HCT116 (cell line): ENCODE results near the gene MAP4K4. TPM values are rescaled to one million over a fixed set of nuclear protein-coding genes. Genes with fewer than 3 reads are reported as not detected.

Source experiments
- ATAC-seq: fragments of 200-7000 bp; cut with Tn5 transposase; 2 replicates; pipeline ENCODE4 v1.9.1; 2020; ENCODE audit warnings: mild to moderate bottlenecking, moderate library complexity
- BruUV-seq: library from RNA; stranded (reverse); fragments of 400-500 nt; replicated peaks from 2 replicates; lab custom pipeline; 2021; lab: Mats Ljungman, UMichigan
- CTCF ChIA-PET: fragments of 300-600 bp; sonication (Branson Sonifier 250); formaldehyde crosslinking; loops from one replicate; lab custom pipeline; 2021; ENCODE audit warnings: antibody characterized with exemption; lab: Charles Lee
- POLR2A ChIA-PET: fragments of 300-600, 350-600 bp; sonication (Branson Sonifier 250); formaldehyde crosslinking; loops from one replicate; lab custom pipeline; 2021; ENCODE audit warnings: antibody characterized with exemption; lab: Charles Lee
- RAD21 ChIA-PET, 2 experiments: fragments of 300-600 bp; sonication (Branson Sonifier 250); formaldehyde crosslinking; loops; one replicate each; lab custom pipeline; 2023; ENCODE audit warnings: low total read pairs in 2 of 2; ENCODE audit not compliant: uncharacterized antibody in 2 of 2, unreplicated experiment in 2 of 2, low non-redundant PET in 1 of 2; lab: Charles Lee
- DNase-seq: peaks from one replicate; pipeline ENCODE4 v3.0.0-alpha.2; 2010; ENCODE audit warnings: low read depth, low spot score
- H2AFZ ChIP-seq: fragments of 200-600 bp; shearing (Covaris generic), sonication (generic); 2 replicates; pipeline ENCODE4 v1.6.1; 2017; ENCODE audit warnings: low read depth, mixed run types, mixed read lengths, antibody characterized with exemption, low read length; ENCODE audit not compliant: poor library complexity, severe bottlenecking
- H3K27ac ChIP-seq: 2 replicates; pipeline ENCODE4 v1.5.1; 2012; ENCODE audit warnings: low read depth, low read length
- H3K27me3 ChIP-seq: fragments of 200-600 bp; sonication (generic); 2 replicates; pipeline ENCODE4 v1.6.1; 2016; ENCODE audit warnings: mixed run types, low read length, mixed read lengths; ENCODE audit not compliant: insufficient read depth
- H3K36me3 ChIP-seq, 2 experiments: fragments of 200-500 bp in 1 of 2; fragments of 200-600 bp in 1 of 2; sonication (Bioruptor generic) in 1 of 2; sonication (generic) in 1 of 2; 2 replicates each; pipeline versions ENCODE4 v1.5.1 to v1.6.1; 2014 to 2016; ENCODE audit warnings: low read length in 2 of 2, inconsistent platforms in 1 of 2, mixed read lengths in 1 of 2, mixed run types in 1 of 2; ENCODE audit not compliant: insufficient read depth in 2 of 2, control insufficient read depth in 1 of 2
- H3K4me1 ChIP-seq, 2 experiments: fragments of 200-600 bp in 1 of 2; sonication (generic) in 1 of 2; 2 replicates each; pipeline versions ENCODE4 v1.5.1 to v1.6.1; 2012 to 2017; ENCODE audit warnings: low read length in 2 of 2, inconsistent platforms in 1 of 2, mild to moderate bottlenecking in 1 of 2, mixed read lengths in 1 of 2, mixed run types in 1 of 2, moderate library complexity in 1 of 2; ENCODE audit not compliant: insufficient read depth in 2 of 2, control insufficient read depth in 1 of 2
- H3K4me2 ChIP-seq: fragments of 200-600 bp; sonication (generic); 2 replicates; pipeline ENCODE4 v1.6.1; 2017; ENCODE audit warnings: mixed run types, low read length, mixed read lengths
- H3K4me3 ChIP-seq, 2 experiments: fragments of 200-600 bp in 1 of 2; sonication (generic) in 1 of 2; replicated peaks in 1 of 2; 2 replicates each; pipeline ENCODE4 v1.5.1; 2011 to 2016; ENCODE audit warnings: low read length in 2 of 2, control low read depth in 1 of 2, low read depth in 1 of 2, mild to moderate bottlenecking in 1 of 2, mixed read lengths in 1 of 2, mixed run types in 1 of 2
- H3K79me2 ChIP-seq: fragments of 200-600 bp; sonication (generic); 2 replicates; pipeline ENCODE4 v1.6.1; 2017; ENCODE audit warnings: mild to moderate bottlenecking, mixed run types, low read length, moderate library complexity, mixed read lengths; ENCODE audit not compliant: insufficient read depth
- H3K9ac ChIP-seq: fragments of 200-600 bp; sonication (generic); 2 replicates; pipeline ENCODE4 v1.6.1; 2016; ENCODE audit warnings: low read length, mixed read lengths
- H3K9me2 ChIP-seq: fragments of 200-600 bp; sonication (generic), shearing (Covaris generic); 2 replicates; pipeline ENCODE4 v1.6.1; 2017; ENCODE audit warnings: mixed run types, mild to moderate bottlenecking, moderate library complexity; ENCODE audit not compliant: insufficient read depth
- H3K9me3 ChIP-seq, 2 experiments: fragments of 200-500 bp in 1 of 2; fragments of 200-600 bp in 1 of 2; sonication (Bioruptor generic) in 1 of 2; sonication (generic) in 1 of 2; 2 replicates each; pipeline ENCODE4 v1.6.1; 2014 to 2017; ENCODE audit warnings: low read length in 2 of 2, mixed read lengths in 2 of 2, inconsistent platforms in 1 of 2, low read depth in 1 of 2, mild to moderate bottlenecking in 1 of 2, mixed run types in 1 of 2, moderate library complexity in 1 of 2; ENCODE audit not compliant: control insufficient read depth in 1 of 2, insufficient read depth in 1 of 2
- H4K20me1 ChIP-seq: fragments of 200-600 bp; sonication (generic), shearing (Covaris generic); 2 replicates; pipeline ENCODE4 v1.6.1; 2017; ENCODE audit warnings: mixed run types, mild to moderate bottlenecking, moderate library complexity; ENCODE audit not compliant: insufficient read depth
- ATF3 ChIP-seq: IDR thresholded peaks from 2 replicates; pipeline ENCODE4 v1.6.1; 2012
- CEBPB ChIP-seq: IDR thresholded peaks from 2 replicates; pipeline ENCODE4 v1.6.1; 2012; ENCODE audit warnings: low read depth
- EZH2 ChIP-seq: fragments of 200-600 bp; sonication (generic); IDR thresholded peaks from 2 replicates; pipeline ENCODE4 v1.6.1; 2017; ENCODE audit warnings: antibody characterized with exemption, mixed run types
- JUND ChIP-seq: IDR thresholded peaks from 2 replicates; pipeline ENCODE4 v1.6.1; 2012
- RAD21 ChIP-seq: IDR thresholded peaks from 2 replicates; pipeline ENCODE4 v1.6.1; 2012; ENCODE audit warnings: low read depth, mild to moderate bottlenecking
- REST ChIP-seq: IDR thresholded peaks from 2 replicates; pipeline ENCODE4 v1.6.1; 2012; ENCODE audit warnings: low read depth
- SP1 ChIP-seq: IDR thresholded peaks from 2 replicates; pipeline ENCODE4 v1.6.1; 2012; ENCODE audit warnings: low read depth
- SRF ChIP-seq: IDR thresholded peaks from 2 replicates; pipeline ENCODE4 v1.6.1; 2012; ENCODE audit warnings: low read depth
- TCF7L2 ChIP-seq: IDR thresholded peaks from 2 replicates; pipeline ENCODE4 v1.7.0; 2011; ENCODE audit warnings: borderline replicate concordance, inconsistent platforms; ENCODE audit not compliant: insufficient read depth, insufficient read length; ENCODE audit errors: extremely low read depth
- YY1 ChIP-seq: IDR thresholded peaks from 2 replicates; pipeline ENCODE4 v1.6.1; 2011; ENCODE audit warnings: low read length, low read depth, moderate library complexity, mild to moderate bottlenecking; ENCODE audit not compliant: insufficient replicate concordance; ENCODE audit errors: extremely low read depth
- ZFX ChIP-seq: fragments of 450-650 bp; IDR thresholded peaks from 2 replicates; pipeline ENCODE4 v1.6.1; 2017
- ZNF274 ChIP-seq: fragments of 200-500 bp; sonication (Bioruptor generic); IDR thresholded peaks from 2 replicates; pipeline ENCODE4 v1.6.1; 2014; ENCODE audit warnings: mild to moderate bottlenecking, low read depth, low read length, inconsistent platforms
- intact Hi-C: fragments of 100-400 bp; cut with micrococcal nuclease; formaldehyde crosslinking; loops from 2 replicates; pipeline ENCODE4 v1.10.0; 2022
- total RNA-seq: library from RNA; stranded (reverse); gene quantifications from one replicate; pipeline ENCODE4 v1.2.1, GENCODE V29; 2021; ENCODE audit not compliant: unreplicated experiment

MAP4K4 gene
- total RNA-seq, 1 experiment from 2014 or later, result 62.3 TPM

- H3K27me3 ChIP-seq, result no peaks in the 10 kb centered on the region
- no peak overlapping the region for H2AFZ ChIP-seq
- no peak overlapping the region for H3K27ac ChIP-seq
- peaks cover 9 to 24% of the 10 kb centered on the region in 2 experiments; a peak in 3 of 4 replicates for H3K4me1 ChIP-seq
- TF ChIP-seq ATF3, result no peak
- no peak for TF ChIP-seq ZFX
- no peak for TF ChIP-seq EZH2
- TF ChIP-seq YY1, result no peak
- no peak for TF ChIP-seq JUND
- TF ChIP-seq SRF, result no peak
- no peak for TF ChIP-seq ZNF274
- H3K9me2 ChIP-seq, result no peaks in the 10 kb centered on the region
- no TSS peak for BruUV-seq
- H3K9ac ChIP-seq, result no peak overlapping the region
- peaks cover 0 to 5% of the 10 kb centered on the region in 2 experiments; a peak in 1 of 4 replicates for H3K36me3 ChIP-seq
- H3K79me2 ChIP-seq, result peaks cover 95% of the 10 kb centered on the region
- CTCF ChIA-PET, result no interaction called here
- RAD21 ChIA-PET, result no interaction called here
- H3K9me3 ChIP-seq, result no peaks in the 10 kb centered on the region
- POLR2A ChIA-PET, result no interaction called here
- ATAC-seq (no peak), DNase-seq (no peak)
- H3K4me2 ChIP-seq, result no peak overlapping the region
- H3K4me3 ChIP-seq, result no peak overlapping the region
- H4K20me1 ChIP-seq, result no peaks in the 10 kb centered on the region
- intact Hi-C loops, result no loop called here
Observed at GRCh38 chr2:101704816-101705578, 7.5 kb downstream of the MAP4K4 start.

GRCh38 chr2:101706121-101706818 lies 8.8 kb downstream of the MAP4K4 start:
- CTCF ChIA-PET, result no interaction called here
- Histone ChIP-seq H3K4me3 (no peak overlapping the region), H3K27ac (no peak overlapping the region), H3K9ac (no peak overlapping the region), H3K9me2 (no peaks in the 10 kb centered on the region), H3K79me2 (peaks cover 95% of the 10 kb centered on the region), H4K20me1 (peaks cover 6% of the 10 kb centered on the region; the same call in 1 of the 2 replicates), H3K4me1 (peaks cover 9 to 22% of the 10 kb centered on the region in 2 experiments; a peak in 3 of 4 replicates), H3K9me3 (no peaks in the 10 kb centered on the region), H3K36me3 (peaks cover 0 to 5% of the 10 kb centered on the region in 2 experiments; a peak in 1 of 4 replicates), H3K4me2 (no peak overlapping the region), H2AFZ (no peak overlapping the region), H3K27me3 (no peaks in the 10 kb centered on the region)
- POLR2A ChIA-PET, result no interaction called here
- intact Hi-C loops, result no loop called here
- no TSS peak for BruUV-seq
- RAD21 ChIA-PET, result no interaction called here
- ATAC-seq (no peak), DNase-seq (no peak)
- no peak for TF ChIP-seq SP1
- TF ChIP-seq ZNF274, result no peak
- TF ChIP-seq ATF3, result no peak
- TF ChIP-seq TCF7L2, result no peak
- TF ChIP-seq CEBPB, result no peak
- no peak for TF ChIP-seq REST
- TF ChIP-seq RAD21, result no peak
